Muscle of arm (tissue), 12 donors: ENCODE measurements around the gene ADA. TPM values are rescaled to one million over a fixed set of nuclear protein-coding genes. Genes with fewer than 3 reads are reported as not detected.

Source experiments
- DNase-seq: peaks from one replicate; pipeline ENCODE4 v3.0.0-alpha.2; 2013
- polyA plus RNA-seq, 12 donors: library from polyadenylated mRNA; unstranded; fragments of 120-200 nt; gene quantifications; one replicate each; pipeline ENCODE4 v1.2.1, GENCODE V29; 2013; ENCODE audit not compliant: insufficient read length in 12 of 12

The ADA gene
- polyA plus RNA-seq, 12 donors = 4.1 to 10.7 (median 6.8) TPM; not detected in 1

DNA sequence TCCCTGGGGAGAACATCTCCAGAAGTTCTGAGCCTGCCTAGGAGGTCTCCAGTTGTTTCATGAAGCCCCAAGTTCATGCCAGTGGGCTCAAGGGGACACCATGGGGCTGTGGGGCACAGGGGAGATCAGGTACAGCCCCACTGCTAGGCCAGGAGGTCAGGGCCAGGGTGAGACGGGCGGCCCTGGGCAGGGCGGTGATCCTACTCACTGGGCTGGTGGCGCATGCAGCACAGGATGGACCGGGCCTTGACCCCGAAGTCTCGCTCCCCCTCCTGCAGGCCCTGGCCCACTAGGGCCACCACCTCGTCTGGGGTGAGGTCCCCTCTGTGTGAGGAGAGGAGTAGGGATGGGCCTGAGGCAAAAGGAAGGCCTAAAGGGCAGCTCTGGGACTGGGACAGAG lies 26.1 kb downstream of the ADA start:
- no peak for DNase-seq

DNA sequence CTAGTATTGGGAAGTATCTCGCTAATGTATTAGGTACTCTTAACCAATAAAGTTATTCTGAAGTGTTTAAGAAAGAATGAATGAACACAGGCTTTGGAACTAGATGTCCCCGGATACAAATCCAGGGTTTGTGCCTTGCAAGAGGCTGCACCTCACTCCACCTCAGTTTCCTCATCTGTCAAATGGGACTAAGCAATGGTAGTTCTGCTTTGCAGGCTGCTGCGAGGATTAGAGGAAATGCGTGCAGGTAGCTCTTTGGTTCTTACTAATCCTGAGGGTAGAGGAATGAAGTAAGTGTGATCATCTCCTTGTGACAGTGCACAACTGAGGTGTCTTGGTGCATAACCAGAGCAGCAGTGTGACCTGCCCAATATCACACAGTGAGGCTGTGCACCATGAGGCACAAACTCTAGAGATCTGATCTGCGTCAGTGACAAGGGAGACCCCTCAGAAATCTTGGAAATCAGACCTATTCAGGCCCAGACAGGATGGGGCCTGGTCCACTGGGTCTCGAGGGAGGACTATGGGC lies 26.7 kb downstream of the ADA start:
- no peak for DNase-seq

DNA sequence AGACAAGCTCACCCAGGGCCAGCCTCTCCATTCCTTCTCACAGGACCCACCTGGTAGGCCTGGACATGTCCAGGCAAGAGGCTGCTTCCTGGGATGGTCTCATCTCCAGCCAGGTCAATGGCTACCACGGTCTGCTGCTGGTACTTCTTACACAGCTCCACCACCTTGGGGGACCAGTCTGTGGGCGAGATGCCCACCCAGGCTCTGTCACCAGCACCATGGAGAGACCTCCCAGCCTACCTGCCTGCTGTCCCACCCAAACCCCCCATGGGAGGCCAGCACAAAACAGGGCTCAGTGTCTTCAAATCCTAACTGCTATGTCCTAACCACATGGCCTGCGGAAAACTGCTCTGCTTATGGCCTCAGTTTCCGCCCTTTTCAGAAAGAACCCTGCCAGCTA lies 27.3 kb downstream of the ADA start:
- no peak for DNase-seq

DNA sequence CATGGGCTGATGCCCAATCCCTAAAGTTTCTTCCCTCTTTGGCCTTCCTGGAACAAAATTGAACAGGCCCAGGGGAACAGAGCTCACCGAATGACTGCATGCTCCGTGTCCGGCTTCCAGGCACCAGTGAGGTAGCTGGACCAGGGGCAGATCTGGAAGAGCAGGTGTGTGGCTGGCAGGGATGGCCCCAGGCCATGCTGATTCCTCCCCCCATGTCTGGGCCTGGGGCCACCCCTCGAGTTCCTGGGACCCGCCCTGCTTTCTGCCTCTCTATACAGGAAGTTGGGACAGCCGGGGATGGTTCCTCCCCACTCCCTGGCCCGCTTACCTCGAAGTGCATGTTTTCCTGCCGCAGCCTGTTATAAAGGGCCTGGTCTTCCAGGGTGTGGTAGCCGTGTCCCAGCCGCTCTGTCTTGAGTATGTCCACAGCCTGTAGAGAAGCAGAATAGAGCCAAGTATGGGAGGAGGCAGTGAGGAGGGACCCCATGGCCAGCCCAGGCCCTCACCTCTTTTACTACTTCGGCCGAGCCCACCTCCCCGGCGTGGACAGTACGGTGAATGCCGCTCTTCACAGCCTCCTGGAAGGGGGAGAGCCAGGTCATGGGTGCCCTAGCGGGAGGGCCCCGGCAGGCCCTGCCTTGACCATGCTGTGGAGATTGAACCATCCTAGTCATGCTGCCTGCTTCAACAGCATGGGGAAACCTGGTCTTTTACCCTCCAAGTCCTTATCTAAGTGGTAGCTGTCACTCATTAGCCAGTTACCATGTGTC lies 28.8 kb downstream of the ADA start:
- DNase-seq = no peak

DNA sequence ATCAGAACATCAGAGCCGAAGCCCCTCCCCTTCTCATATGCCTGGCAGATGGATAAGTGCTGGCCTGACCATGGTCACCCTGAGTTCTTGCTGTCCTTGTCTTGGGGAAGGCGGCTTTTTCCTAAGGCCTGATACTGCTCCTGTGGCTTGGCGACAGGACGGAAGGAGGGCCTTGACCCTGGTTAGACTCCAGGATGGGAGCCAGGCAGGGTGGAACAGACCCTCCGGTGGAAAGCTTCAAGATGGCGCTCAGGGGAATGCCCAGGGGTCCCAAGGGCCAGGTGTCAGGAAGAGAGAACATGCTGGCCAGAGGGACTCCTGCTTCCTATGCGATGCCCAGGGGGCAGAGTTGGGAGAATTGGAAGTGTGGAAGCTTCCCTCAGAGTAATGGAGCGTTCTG lies 29.6 kb downstream of the ADA start:
- no peak for DNase-seq

DNA sequence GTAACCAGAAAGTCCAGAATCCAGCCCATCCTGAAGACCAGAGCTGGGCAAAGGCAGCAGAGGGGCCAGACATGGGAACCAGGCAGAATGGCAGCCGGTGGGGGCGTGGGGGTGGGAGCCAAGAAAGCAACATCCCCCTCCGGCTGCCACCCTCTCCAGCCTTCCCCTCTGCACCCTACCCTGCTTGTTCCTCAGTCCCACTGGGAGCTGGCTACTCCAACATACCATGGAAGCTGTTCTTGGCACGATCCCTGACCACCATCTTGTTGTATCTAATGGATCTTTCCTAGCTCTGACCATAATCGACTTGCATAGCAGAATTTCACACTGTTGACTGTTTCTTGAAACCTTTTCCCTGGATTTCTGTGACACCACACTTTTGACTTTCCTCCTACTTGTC lies 30.2 kb downstream of the ADA start:
- no peak for DNase-seq

DNA sequence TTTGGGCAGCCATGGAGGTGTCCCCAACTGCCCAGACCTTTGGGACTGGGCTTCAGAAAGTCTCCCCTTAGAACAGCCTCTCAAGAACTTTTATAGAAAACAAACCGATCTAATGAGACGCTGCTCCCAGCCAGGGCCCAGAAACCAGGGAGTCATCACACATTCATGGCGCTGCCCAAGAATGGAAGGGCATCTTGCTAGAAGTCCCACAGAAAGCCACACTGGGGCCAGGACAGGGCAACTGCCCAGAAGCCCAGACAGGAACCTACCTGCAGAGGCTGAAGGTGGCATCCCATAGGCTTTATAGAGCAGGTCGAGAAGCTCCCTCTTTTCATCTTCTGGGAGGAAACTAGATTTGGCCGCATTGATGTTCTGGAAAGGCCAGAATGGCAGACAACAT lies 31.5 kb downstream of the ADA start:
- DNase-seq = no peak

DNA sequence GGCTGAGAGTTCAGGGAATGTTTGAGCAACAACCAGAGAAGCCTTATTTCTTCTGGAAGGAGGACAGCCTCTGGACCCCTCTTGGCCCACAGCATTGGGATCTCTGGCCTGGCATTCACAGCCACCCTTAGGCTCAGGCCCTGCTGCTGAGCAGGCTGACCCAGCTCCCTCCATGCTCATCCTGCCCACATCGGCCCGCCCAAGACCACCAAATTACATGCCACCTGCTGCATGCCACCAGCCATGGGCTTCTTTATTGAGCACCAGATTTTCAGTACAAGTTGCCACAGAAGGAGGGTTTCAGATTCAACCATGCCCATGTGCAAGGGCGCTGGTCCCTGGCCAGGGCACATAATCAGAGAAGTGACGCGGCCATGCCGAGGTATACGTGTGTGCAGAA lies 32.2 kb downstream of the ADA start:
- DNase-seq = no peak

DNA sequence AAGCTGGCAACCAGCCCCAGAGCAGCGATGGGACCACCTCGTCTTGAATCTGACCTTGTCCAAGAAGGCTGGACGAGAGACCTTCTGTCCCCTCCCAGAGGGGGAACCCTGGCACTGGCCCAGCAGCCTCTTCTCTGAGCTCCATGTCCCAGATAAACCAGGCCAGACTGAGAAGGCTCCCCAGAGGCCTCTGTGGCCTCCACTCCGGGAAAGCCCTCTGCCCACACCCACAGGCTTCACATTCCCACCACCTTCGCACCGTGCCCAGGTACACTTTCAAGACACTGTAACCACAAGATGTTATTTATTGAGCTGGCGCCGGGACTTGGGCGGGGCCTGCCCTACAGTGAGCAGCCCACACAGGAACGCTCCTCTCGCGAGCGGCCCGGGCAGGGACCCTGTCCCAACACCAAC lies 33.2 kb downstream of the ADA start:
- no peak for DNase-seq

DNA sequence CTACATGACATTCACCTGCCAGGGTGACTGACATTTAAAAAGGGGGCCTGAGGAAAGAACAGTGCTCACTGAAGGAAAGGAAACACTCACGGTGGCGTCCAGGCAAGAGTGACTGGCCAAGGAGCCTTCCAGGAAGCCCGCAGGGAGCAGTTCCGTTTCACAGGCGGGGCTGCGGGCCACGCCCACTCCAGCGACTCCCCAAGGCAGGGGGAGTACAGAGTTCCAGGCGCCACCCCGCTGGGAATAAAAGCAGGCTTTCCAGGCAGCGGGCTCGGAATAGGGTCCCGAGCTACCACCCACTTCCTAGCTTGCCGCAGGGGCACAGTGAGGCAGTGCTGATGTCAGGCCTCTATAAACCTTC lies 34.9 kb downstream of the ADA start:
- no peak for DNase-seq

DNA sequence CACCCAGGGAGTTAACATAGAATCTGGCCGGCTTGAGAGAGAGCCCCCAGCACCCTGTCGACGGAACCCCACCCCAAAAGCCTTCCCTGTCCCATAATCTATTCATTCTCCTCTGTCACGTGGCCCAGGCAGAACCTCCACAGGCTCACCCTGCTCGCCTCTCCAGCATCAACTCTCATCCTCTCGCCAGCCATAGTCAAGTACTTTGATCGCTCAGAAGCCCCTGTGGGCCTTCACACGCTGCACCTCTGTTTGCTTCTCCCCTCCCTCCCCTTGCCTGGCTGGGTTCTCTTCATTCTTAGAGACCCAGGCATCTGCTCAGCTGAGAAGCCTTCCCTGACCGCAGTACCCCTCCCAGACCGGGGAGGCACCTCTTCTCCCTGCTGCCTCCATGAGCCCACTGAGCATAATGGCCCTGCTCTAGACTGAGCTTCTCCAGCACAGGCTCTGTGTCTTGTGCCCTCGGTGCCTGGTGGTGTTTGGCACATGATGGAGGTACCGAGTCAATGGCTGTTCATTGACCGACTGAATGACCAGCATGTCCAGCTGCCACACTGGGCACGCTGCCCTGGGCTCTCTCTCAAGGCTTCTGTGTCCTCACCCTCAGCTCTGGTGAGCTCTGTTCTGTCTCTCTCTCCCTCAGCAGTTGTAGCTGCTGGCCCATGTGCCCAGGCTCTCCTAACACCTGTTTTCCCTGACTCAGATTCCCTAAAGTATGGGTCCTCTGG lies 35.5 kb downstream of the ADA start:
- DNase-seq = no peak

DNA sequence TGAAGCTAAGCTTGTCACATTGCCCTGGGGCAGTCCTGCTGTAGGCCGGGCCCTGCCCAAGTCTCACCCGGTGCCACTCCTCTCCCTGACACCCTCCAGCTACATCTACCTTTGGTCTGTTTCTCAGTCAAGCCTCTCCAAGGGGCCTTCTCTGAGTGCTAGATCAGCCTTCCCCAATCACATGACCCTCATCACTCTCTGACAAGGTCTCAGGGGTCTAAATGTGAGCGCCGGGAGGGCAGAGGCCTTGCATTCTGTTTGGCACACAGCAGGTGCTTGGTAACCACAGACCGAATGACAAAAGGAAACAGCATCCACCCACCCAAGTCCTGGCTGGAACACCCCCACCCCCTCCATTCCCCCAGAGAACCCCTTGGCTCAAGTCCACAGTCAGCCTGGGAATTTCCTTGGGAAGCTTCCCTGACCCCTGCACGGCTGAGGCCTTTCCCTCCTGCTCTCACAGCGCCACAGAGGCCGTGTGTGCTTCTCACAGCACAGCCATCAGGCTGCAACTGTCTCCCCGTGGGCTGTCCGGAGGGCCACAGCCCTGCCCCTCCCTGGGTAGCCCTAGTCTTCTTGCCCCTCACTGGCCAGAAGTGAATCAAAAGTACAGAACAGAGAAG lies 36.2 kb downstream of the ADA start:
- DNase-seq = no peak

DNA sequence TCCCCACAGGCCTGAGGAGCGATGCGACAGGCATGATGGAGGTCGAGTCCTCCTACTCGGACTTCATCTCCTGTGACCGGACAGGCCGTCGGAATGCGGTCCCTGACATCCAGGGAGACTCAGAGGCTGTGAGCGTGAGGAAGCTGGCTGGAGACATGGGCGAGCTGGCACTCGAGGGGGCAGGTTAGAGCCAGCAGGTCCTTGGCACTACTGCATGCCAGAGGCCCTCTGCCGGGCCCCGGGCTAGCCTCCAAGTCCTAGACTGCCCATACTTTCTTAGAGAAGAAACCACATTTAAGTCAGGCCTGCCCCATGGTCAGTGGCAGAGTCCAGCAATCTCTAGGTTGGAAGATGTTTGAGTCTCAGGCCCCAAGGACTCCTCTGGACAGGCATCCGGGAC lies 37.0 kb downstream of the ADA start:
- no peak for DNase-seq

DNA sequence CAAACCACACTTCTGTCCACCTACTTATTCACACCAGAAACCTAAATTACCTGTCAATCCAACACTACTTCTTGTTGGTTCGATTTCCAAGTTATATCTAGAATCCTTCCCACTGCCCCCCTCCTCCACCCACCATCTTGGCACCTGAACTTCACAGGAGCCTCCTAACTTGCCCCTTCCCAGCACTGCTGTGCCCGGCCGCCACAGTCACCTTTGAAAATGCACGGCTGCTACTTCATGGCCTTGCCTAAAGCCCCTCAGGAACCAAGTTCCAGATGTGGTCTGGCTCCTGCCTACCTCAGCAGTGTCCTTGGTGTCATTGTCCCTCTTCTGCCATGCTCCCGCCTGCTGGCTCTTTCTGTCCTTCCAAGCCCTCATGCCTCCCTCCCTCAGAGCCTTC lies 37.9 kb downstream of the ADA start:
- DNase-seq = no peak

DNA sequence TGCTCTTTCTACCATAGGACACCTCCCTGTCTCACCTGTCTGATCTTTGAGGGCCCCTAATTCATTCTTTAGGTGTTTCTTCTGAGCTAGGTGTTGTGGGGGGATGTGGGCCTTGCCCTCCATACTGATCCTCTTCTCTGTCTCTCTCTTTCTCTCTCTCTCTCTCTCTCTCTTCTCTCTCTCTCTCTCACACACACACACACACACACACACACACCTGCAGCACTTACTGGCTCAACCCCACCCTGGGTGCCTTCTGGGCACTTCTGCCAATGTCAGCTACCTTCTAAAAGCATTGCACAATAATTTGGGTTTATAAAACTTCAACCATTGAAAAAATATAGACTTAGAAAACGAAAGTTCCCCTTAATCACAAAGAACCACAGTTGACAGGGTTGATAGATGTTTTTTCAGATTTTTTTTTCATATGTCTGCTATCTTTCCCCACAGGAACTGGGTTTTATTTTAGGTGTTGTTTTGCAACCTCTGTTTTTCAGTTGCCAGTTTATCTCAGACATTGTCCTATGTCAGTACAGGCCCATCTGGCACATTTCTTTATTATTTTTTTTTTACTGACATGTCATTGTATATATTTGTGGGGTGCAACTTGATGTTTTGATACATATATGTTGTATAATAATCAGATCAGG lies 41.1 kb downstream of the ADA start:
- DNase-seq = no peak

DNA sequence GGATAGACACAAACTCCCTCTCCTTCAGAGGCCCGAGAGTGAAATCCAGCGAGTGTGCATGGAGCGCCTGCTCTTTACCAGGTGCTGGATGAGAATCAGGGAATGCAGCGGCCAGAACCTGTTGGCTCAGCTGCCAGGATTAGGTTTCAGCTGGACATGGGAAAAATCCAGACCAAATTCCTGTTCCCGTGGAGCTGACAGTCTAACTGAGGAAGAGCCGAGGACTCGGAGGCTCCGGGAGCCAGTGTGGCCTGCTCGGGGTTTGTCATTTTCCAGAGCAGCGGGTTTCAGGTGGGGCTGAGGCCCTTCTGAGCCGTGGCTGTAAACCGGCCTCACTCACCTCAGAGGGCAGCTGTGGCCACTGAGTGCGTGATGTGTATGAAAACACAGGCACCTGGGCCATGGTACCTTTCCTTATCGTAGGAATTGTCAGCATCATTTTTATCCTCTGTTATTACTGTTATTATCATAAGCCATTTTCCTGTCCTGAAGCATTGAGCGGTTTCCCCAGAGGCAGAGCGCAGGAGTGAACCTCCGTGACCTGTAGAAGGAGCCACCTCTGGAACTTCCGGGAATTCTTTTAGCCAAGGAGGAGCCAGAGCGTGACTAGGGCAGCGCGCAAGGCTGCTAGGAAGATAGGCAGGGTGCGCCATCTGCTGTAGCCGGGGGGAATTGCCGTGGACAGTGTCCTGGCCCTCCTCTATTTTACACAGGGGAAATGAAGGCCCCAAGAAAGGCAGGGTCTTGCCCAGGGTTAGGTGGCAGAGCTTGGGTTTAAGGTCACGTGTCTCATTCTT lies 41.8 kb downstream of the ADA start:
- DNase-seq = peak; percentile 89

DNA sequence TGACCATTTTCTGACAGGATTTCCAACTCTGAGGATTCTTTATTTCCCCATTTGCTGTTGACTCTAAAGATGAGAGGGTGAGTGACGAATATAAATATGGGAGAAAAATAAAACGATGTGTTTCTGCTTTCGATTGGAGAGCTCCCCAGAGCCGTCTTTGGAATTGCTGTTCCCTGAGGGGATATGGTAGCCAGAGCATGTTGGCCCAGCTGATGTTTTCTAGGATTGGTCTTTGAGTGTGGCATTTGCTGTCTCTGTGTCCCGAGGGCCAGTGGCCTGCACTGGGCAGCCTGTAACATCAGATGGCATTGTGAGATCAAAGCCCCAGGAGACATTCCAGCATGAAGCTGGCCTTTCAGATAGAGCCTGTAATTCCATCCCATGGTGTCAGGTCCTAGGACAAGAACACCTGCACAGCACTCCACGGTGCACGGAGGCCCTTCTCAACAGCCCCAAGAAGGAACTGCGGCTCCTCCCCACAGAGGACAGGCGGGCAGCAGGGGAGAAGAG lies 42.4 kb downstream of the ADA start:
- DNase-seq = no peak

DNA sequence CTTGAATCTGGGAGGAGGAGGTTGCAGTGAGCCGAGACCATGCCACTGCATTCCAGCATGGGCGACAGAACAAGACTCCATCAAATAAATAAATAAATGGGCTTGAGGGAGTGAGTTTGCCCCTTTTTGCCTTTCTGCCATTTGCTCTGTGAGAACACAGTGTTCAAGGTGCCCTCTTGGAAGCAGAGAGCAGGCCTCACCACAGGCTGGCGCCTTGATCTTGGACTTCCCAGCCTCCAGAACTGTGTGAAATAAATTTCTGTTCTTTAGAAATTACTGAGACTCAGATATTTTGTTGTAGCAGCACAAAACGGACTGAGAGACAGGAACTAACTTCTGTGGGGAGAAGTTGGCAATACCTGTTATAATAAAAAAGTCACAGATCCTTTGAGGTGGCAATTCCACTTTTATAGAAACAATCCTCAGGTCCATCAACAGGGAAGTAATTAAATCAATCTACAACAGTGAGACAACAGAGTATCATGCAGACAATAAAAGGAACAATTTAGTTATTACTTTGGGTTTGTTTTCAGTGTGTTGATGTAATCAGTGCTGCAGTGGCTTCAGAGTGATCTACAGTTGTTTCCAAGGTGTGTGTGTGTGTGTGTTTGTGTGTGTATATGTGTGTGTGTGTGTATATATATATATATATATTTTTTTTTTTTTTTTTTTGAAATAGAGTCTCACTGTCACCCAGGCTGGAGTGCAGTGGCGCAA lies 44.6 kb downstream of the ADA start:
- no peak for DNase-seq

DNA sequence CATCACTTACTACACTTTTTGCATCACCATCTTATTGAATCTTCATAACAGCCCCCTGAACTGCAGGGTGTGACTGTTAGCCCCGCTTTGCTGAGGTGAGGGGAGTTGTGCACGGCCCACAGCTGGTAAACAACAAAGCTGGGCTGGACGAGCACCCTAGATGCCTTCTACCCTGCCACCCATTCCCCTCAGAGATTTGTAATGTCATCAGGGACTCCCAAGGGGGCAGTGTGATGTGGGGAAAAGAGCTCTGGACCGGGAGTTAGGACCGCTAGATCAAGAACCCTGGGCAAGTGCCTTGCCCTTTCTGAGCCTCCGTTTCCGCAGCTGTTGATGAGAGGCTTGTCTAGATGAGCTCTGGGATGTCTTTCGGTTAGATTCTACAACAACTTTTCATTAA lies 48.2 kb downstream of the ADA start:
- no peak for DNase-seq

DNA sequence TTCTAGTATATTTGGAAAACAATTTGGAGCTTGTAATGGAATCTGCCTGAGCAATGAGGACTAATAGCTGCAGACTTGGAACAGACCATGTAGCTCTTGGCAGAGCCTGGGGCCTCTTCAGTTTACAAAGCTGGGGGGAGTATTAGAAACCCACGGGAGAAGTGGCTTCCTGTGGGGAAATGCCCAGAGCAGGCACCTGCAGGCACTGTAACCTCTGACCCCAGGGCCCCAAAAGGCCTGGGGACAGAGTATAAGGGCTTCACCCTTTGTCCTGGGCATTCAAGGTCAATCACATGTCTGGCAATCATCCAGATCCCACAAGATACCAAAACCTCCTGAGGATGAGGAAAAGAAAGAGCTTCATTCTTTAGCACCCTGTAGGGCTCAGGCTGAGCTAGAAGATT lies 49.7 kb downstream of the ADA start:
- DNase-seq = peak; percentile 91

DNA sequence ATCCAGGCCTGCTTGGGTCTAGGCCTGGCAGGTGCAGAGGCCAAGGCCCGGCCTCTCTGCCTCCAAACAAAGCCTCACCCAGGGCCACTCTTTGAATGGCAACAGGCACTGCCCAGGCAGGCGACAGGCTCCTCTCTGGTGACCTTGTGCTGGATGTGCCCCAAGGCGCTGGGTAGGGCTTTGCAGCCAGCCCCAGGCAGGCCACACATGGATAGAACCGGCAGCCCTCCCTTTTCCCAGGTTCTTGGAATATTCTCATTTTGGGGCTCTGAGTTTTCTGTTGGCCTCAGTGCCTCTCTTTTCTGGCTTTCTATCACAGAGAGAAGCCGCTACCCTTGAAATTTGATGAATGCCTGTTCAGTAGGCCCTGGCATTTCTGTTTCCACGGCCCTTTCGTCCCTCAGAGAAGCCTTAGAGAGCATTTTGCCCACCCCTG lies 50.2 kb downstream of the ADA start:
- DNase-seq = peak; percentile 57
